Stimulated activated CD4-positive, alpha-beta T cell treated with anti-CD3 and anti-CD28 coated beads, Interleukin-15, amount 100 ng/mL, for 1 hour (primary cell): Measurements from ENCODE around the gene AADAT.
"Not testable (repeated sequence)": the region's sequence is repeated elsewhere in the genome, so short reads cannot be mapped to it uniquely, and the experiment has no call there.

Experiments used
- DNase-seq, 2 donors: peaks; one replicate each; pipeline ENCODE4 v3.0.0-alpha.2; 2020; ENCODE audit warnings: low read depth in 1 of 2, low spot score in 1 of 2

Gene AADAT

DNA sequence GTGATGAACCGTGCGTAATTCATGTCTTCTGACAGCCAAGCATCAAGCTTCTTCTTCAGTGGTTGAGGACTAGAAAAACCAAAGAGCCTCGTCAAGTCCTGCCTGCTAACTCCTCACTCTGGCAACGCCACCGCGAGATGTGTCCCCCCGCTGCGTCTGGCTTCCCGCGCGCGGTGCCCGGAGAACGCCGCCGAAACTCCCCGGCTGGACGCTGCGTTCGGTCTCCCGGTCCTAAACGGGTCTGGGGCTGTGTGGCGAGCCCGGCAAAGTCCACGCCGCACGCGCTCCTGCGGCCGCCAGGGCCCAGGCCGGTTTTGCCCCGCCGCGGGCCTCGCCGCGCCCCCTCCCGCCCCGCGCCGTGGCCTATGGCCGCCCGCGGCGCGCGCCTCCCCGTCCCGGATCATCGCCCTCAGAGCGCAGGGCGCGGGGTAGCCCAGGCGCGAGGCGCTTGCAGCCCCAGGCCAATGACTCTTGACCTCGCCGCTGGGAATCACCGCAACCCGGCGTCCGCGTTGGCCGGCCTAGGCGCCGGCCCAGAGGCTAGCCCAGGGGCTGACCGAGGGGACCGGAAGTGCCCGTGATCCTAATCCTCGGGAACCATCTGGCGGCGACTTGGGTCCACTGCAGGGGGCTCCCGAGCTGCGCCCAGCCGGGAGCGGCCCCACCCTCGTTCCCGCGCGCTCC is at the start of gene AADAT:
TSS of gene AADAT (minus strand) at position 289 of the 684 bp plus-strand sequence. CDS start at position 23, 266 bp downstream.
- no peak for DNase-seq

GRCh38 chr4:170138580-170139194 is 48.9 kb upstream of the AADAT start:
- peak; percentile 17 to 35 for DNase-seq

DNA sequence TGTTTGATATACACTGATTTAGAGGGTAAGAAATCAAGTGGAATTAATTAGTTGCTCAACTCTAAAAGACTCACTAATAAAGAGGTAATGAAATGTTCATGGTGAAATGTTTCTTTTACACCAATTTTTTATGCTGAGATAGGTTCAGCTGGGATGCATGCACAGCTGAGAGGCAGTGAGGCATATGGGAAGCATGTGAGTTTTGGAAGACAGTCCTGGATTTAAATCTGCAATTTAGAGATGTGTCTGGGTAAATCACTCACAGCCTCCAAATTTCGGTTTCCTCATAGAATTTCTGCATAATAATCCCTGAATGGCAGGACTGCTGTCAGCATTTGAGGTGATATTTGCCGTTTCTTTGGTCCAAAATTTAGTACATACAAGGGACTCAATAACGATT is 48.2 kb upstream of the AADAT start:
- DNase-seq, result no peak

DNA sequence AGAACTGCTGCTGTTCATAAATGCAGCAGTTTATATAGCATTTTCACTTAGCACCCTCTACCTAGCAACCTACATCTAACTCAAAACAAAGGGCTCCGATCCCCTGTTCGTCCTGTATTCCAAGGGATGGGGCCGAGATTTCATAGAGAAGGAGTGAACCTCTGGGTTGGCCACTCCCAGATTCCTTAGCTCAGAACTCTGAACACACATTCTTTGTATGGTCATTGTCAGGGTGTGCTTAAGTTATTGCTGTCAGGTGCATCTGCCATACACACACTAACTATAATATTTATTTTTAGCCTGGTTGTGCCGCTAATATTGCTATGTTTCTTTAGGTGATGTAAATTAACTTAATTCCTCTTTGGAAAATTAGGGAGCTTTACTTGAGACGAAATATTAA is 47.7 kb upstream of the AADAT start:
- no peak for DNase-seq

DNA sequence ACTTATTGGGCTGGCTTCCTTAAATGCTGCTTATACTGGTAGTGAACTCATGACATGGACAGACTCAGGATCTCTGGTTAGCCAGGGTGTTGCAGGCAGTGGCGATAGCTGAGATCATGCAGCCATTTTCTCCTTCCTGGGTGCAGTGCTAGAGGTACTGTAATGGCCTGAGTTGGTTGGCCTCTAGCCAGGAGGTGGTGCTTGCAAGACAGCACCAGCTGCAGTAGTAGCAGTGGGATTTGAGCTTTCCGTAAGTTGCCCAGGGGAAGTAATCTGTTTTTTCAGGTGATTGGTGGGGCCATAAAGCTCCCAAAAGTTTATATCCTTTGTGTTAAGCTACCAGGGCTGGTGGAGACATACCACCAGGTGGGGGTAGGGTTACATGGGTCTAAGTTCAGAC is 45.1 kb upstream of the AADAT start:
- no peak for DNase-seq

- no peak for DNase-seq
These were observed 38.6 kb upstream of the AADAT start for GRCh38 chr4:170128219-170128804.

- no peak for DNase-seq
These were observed 38.0 kb upstream of the AADAT start for GRCh38 chr4:170127758-170128157.

DNA sequence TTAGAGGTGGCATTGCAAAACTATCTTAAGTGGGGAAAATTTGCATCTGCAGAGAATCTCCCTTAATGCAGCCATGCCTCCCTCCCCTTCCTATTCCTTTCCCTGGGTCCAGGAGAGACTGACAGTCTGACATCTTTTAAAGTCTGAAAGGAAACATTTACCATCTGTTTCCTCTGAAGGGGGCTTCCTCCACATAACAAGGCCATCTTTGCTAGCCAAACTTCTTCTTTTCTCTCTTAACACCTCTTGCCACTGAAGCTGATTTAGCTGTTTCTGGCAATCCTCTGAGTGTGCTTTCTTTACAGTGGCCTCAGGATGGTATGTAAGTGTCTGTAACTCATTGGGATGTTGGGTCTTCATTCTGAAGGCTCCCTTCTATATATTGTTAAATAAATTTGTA is 34.6 kb upstream of the AADAT start:
- no peak for DNase-seq

- no peak for DNase-seq
These were observed 32.5 kb upstream of the AADAT start for GRCh38 chr4:170122252-170122651.

DNA sequence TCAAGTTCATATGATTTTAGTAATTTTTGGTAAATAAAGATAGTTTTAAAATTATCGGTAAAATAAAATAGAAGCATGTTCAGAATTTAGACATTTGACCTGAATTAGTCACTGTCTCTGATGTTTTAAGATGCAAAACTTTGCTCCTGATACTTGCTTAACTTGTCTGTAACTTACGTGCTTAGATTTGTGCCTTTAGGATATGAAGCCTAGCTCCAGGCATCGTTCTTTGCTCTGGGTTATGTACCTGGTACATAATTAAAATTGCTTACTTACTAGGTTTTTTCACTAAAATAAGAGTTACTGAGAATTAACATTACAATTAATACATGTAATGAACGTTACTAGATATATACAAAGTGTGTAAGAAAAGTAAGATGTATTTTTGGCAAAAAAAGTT is 24.9 kb upstream of the AADAT start:
- no peak for DNase-seq

GRCh38 chr4:170114183-170114582 is 24.4 kb upstream of the AADAT start:
- not testable (repeated sequence) for DNase-seq

DNA sequence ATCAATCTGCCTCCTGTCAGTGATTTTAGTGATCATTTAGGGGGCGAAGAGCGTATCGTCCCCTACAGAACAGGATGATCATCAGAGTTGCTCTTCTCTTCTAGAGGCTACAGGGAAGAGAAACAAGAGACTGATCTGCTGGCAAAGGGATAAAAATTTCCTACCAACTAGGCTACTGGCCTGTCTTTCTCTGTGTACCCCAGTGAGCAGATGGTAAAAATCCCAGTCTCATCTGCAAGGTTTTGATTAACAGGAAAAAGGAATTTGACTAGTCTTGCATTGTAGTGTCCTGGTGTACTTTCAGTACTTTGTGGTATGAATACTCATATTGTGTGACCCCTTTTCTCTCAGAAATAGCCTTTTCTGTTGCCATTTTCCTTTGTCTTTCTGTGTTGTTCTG is 21.8 kb upstream of the AADAT start:
- no peak for DNase-seq

GRCh38 chr4:170111085-170111484 is 21.3 kb upstream of the AADAT start:
- no peak for DNase-seq

DNA sequence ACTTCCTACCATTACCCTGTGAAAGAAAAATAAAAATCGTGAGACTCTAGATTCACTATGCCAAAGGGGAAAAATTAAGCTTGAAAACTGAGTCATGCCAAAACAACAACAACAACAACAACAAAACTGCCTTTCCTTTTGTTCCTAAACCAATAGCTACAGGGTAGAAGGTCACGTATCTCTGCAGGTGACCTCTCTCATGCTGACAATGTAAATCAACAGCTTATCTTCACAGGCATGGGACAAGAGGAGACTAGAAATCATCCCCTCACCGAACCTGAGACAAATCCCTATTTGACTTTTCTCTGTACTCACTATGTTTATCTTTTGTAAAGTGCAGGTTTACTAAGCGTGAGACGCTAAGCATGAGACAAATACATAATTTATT is 20.5 kb upstream of the AADAT start:
- DNase-seq, result no peak

- no peak for DNase-seq
These were observed 20.0 kb upstream of the AADAT start for GRCh38 chr4:170109586-170110284.

GRCh38 chr4:170106900-170107299 is 17.1 kb upstream of the AADAT start:
- no peak for DNase-seq

DNA sequence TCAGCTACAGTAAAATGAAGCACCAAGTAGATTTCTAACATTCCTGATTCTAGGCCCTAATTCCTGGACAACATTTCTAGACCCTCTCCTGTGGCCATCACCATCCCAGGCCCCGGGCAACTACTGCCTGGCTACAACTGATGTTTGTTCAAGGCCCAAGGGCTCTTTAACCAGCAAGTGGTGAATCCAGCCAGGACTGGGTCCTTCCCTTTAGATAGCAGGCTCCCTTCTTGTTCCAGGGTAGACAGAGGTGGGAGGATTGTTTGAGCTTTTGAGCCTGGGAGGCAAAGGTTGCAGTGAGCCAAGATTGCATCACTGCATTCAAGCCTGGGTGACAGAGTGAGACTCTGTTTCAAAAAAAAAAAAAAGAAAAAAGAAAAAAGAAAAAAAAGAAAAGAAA is 12.7 kb upstream of the AADAT start:
- DNase-seq, result no peak

GRCh38 chr4:170098171-170098570 is 8.4 kb upstream of the AADAT start:
- not testable (repeated sequence) for DNase-seq

- DNase-seq, result no peak
These were observed 7.9 kb upstream of the AADAT start for GRCh38 chr4:170097681-170098080.

- no peak for DNase-seq
These were observed 4.3 kb upstream of the AADAT start for GRCh38 chr4:170093973-170094535.

- no peak for DNase-seq
These were observed 1.4 kb upstream of the AADAT start for GRCh38 chr4:170091069-170091696.
